GM18519 (cell line): Measurements from ENCODE around the gene MYO5A.
"Not testable (repeated sequence)": the region's sequence is repeated elsewhere in the genome, so short reads cannot be mapped to it uniquely, and the experiment has no call there.

Experiments
- ATAC-seq: cut with Tn5 transposase; IDR thresholded peaks from one replicate; pipeline ENCODE4 v1.9.1; 2021; ENCODE audit warnings: mild to moderate bottlenecking, moderate library complexity; ENCODE audit not compliant: unreplicated experiment, low FRiP score

Gene MYO5A

DNA sequence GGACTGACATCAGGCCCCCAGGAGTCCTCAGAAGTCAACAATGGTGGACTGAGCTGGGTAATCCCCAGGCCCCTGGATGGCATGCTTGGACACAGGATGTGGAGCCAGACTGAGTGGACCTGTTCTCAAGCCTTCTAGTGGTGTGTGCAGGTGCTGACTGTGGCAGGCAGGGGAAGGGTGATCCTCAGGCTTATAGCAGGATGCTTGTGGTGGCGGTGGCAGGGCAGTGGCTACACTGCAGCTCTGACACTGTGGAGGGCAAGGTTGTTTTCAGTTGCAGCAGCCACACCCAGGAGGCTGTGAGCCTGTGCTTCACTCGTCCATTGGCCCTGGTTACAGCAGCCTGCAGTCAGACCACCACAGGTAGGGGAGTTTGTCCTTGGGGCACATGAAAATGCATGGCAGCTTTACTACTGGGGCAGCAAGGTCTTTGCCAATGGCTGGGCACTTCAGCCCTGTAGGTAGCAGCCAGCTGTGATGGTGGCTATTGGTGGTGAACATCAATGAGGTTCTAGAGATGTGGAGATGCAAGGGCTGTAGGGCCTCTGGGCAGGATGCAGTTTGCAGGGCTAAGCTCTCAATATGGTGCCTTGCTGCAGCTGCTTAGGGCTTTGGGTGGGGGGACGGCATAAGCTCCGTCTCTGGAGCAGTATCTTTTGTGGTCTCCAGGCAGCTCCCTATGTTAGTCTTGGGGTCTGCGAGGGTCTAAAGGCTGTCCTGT, 17.5 kb upstream of the MYO5A start:
- ATAC-seq, result no peak

DNA sequence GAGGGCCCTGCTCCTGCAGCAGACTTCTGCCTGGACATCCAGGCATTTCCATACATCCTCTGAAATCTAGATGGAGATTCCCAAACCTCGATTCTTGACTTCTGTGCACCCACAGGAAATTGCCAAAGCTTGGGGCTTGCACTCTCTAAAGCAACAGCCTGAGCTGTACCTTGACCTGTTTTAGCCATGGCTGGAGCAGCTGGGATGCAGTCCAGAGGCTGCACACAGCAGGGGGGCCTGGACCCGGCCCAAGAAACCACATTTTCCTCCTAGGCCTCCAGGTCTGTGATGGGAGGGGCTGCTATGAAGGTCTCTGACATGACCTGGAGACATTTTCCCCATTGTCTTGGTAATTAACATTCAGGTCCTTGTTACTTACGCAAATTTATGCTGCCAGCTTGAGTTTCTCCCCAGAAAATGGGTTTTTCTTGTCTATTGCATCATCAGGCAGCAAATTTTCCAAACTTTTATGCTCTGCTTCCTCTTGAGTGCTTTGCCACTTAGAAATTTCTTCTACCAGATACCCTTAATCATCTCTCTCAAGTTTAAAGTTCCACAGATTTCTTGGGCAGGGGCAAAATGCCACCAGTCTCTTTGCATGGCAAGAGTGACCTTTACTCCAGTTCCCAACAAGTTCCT, 11.8 kb upstream of the MYO5A start:
- no peak for ATAC-seq

DNA sequence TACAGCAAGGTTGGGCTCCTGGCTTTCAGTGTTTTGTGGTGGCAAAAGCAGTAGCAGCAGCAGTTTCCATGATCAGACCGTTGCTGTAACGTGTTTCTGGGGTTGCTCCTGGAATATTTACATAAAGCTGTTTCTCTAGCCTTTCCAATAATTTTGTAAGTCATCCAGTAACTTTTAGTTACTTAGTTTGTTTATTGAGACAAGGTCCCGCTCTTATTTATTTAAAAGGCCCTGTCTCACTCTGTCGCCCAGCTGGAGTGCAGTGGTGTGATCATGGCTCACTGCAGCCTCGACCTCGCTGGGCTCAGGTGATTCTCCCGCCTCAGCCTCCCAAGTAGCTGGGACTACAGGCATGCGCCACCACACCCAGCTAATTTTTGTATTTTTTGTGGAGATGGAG, 8.8 kb upstream of the MYO5A start:
- ATAC-seq, result no peak

DNA sequence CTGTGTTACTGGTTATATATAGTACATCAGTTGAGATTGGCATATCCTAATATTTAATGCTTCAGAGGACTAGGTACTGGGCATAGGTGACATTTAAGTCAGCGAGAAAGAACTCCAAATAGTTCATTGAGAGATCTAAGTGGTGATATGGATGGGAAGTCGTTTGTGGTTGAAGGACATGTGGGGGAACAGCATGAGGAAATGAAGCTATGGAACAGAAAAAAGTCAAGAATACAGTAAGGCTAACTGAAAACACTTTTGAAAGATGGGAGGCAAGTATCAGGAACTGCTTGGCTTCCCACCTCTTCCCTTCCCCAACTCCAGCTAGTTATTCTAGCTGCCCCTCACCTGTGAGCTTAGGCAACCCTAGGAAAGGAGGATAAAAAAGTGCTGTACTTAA, 3.7 kb upstream of the MYO5A start:
- ATAC-seq, result no peak

DNA sequence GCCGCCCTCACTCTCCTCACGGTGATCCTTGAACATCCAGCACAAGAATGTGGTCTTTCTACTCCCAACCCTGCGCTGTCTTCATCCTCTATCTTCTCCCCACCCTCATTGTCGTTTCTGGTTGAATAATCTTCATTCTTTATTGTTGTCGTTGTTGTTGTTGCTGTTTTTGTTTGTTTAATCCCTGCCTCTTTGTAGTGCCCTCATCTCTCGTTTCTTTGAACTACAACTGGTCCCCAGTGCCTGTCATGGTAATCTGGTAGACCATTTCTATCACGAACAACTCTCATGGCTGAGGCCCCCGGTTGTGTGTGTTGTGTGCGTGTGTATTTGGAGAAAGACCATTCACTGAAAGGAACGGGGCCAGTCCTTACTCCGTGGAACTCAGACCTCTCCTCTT, 1.3 kb upstream of the MYO5A start:
- no peak for ATAC-seq

DNA sequence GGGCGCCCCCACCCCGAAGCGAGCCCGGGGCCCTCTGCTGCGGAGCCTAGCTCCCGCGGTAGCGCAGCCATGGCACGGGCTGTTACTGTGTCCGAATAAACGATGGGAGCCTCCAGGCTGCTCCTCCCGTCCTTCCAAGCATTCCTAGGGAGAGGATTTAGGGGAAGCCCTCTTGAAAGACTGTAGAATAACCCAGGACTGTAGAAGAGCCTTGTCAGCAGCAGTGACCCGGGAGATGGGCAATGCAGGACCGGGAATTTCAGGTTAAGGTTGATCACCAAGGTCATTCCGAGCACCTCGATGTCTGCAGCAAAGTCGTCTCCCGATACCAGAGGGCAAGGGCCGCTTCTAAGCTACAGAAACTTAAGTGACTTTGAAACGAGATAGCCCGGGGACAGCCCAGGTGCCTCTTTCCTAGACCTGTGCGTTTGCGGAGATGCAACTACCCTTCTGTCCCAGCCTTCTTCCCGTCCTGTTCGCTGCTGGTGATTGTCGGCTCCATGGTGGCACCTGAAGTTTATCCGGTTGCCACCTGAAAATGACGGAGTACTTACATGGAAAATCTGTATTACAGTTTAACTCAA, 753 bp upstream of the MYO5A start:
- ATAC-seq, result no peak

DNA sequence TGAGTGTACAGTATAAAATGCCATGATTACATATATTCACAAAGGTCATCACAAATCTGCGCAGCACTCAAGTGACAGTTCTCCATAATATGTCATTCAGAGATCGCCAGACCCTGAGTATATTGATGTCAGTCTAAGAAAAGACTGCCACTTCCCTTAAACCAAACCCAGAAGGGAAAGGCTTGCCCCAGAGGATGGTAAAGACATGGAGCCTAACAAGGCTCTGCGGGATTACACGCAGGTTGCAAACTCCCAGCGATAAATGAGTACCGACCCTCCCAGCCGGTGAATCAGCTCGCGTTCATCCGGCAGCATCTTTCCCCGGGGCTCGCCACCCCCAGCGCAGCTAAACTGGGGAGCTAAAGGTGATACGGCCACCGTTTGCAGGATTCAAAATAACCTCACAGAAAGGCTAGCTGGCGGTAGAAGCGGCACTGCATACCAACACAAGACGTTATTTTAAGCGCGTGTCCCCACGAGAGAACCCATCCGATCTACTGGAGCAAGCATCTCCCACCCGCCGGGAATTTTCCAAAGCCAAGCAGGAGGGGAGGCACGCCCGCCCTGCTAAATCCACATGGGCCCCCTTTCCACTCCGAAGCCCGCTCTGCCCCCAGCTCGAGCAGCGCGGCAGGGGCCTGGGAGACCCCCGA, 643 bp downstream of the MYO5A start:
- ATAC-seq, result no peak

DNA sequence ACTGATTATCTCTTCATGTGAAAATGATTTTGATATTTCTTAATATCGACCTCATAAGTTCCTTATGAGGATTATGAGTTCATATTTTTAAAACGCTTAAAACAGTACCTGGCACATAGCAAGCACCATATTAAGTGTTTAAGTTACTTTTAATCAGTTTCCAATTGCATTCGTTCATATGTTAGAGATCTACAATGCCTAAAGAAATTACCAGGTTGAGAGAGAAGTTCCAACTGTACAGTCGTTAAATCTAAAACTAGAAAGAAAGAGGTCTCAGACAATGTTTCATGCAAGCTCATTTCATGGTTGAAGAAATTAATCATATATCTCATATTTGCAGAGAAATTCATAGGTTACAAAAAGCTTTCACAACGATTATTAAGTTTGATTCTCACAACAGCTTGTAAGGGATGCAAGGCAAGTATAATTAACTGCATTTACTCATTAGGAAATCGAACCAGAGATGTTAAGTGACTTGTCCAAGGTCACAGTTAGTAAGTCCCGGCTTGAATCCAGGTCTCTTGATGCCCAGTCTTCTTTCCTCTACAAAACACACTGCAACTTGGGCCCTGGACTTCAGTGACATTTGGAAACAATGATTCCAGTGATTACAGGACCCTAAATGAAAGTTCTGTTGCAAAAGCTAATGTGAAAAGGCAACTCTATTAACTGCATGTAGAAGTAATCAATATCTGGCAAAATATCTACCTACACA, 1.3 kb downstream of the MYO5A start:
- ATAC-seq, result no peak

DNA sequence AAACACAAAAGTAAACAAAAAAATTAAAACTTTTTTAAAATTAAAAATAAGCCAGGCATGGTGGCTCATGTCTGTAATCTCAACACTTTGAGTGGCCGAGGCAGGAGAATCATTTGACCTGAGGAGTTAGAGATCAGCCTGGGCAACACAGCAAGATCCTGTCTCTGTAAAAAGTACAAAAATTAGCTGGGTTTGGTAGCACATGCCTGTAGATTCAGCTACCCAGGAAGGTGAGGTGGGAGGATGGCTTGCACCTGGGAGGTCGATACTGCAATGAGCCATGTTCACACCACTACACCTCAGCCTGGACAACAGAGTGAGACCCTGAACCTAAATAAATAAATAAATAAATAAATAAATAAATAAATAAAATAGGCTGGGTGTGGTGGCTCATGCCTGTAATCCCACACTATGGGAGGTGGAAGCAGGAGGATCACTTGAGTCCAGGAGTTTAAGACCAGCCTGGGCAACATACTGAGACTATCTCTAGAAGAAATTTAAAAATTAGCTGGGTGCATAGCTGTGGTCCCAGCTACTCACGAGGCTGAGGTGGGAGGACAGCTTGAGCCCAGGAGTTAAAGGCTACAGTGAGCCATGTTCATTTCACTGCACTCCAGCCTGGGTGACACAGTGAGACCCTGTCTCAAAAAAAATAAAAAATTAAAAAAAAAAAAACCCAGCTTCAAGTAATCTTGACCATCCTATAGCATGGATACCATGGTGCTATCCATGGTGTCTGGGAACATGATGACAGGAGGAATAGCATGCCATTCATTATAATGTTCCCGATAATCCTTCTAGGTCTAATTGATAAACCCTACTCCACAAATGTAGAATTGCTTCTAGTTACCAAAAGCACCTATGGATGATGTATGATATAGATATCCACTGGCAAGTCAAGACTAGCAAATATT, 4.2 kb downstream of the MYO5A start:
- ATAC-seq, result no peak

DNA sequence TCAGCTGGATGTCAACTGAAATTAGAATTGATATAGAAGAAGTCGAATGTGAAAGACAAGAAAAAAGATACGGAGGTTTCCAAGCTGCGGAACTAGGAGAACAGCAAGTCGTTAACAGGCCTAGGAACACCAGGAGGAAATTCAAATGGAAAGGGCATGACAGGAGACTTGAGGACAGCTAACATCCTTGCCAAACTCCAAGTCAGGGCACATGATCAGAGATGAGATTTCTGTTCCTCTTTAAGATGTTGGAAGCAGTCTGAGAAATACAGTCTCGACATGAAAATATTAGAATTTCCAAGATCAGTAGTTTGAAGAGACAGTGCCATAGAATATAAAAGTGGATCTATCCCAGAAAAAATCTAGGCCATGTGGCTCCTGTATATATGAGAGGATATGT, 5.0 kb downstream of the MYO5A start:
- ATAC-seq, result no peak

DNA sequence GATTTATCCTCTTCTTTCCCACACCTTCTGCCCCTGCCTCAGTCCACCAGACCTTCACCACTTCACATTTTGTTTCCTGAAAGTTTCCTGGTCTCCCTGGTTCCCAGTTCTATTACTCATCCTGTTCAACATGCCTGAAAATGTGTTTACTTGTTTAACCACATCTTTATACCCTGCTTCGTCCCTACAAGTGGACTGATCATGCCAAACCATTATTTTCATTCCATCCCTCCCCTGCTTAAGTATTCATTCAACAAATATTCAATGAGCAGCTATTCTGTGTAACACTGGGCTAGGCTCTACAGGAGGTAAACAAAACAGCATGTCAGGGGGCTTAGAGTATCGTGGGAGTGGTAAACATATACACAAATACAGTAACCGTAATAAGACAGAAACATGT, 5.5 kb downstream of the MYO5A start:
- no peak for ATAC-seq

DNA sequence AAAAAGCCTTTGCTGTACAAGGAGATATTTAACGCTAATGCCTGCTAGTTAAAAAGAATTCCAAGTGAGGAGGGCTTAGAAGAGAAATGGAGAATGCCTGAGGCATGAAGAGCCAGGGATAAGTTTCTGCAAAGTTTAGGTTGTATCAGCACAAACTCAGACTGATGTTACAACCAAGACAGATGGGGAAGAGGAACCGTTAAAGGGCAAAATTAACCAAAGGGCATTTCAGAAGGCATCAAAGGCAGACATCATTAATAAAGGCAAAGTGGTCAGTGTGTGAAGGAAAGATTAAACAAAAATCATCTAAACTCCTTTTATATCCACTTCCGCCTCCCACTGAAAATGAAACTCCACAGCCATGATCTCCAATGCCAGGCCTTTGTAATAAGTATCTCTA, 7.0 kb downstream of the MYO5A start:
- ATAC-seq, result no peak

DNA sequence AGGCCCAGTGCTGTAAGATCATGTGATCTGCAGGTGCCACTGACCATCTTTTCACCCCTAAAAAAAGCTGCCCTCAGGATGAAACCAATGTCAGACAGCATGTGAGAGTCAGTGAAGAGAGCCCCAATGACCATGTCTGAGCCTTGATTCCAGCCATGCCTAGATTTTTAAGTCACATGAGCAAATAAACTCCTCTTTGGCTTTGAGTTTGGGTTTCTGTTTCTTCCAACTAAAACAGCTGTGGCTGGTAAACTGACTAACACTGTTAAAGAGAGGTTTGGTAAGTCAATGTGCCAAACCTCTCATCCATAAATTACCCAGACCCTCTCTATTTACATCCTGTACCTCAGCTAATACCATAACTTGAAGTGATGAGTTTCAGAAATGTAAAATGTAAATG, 8.3 kb downstream of the MYO5A start:
- ATAC-seq, result no peak

DNA sequence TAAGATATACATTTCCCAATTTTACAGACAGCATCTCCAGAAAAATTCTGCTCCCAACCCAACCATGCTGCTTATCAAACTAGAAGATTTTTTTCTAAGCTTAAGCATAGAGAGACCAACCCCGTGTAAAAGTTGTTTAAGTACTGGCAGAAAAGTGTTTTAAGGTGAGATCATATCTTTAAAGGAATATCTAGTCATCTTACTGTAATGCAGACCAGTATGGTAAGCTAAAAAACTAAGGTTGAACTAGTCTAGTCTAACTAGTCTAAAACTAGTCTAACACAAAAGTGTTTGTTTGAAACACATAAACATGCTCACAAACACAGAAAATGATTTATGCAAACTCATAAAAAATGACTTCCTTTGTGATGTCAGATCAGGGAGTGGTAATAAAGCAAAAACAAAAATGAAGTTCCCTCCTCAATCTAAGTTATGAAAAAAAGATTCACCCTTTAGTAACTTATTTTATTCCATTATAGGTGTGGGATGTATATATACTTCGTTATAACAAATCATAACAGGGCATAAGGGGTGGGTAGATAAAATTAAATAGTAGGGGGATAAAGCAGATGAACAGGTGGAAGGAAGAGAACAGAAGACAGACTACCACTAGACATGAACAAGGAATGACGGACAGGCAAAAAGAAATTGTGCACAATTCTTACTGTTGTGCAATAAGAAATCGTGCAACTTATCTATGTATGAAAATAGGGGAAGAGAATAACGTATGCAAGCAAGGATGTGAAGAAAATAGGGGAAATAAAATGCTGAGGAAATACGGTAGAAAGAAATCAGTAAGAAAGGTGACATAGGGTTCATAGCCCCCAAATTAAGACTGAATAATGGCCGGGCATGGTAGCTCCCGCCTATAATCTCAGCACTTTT, 10.0 kb downstream of the MYO5A start:
- ATAC-seq, result no peak

DNA sequence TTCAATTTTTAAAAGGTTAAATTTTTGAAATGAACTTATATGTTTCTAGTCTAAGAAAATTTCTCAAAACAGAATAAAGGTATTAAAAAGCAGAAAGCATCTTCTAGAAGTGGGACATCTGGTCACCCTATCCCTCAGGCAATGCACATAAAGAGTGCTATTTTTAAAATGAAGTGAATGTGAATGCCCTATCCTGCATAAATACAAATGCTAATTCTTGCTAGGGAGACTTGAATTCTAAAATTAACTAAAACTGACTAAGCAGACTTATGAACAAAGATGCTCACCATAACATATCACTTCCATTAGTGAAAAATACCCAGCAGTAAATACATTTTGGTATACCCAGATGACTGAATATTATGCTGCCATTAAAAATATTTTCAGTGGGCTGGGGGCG, 11.7 kb downstream of the MYO5A start:
- no peak for ATAC-seq

DNA sequence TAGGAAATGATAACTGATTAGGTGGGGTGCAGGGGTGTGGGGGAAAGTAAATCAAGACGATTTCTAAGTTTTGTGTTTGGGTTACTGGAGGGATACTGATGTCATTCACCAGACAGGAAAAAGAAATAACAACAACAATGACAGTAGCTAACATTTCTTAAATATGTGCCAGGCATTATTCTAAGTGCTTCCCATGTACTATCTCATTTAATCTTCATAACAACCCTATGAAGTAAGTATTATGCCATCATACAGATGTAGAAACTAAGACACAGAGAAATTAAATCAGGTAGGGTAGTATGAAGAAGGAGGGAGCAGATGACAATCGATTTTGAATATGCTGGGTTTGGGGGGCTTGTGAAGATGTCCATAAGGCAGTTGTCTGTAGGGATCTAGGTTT, 13.3 kb downstream of the MYO5A start:
- ATAC-seq, result no peak

DNA sequence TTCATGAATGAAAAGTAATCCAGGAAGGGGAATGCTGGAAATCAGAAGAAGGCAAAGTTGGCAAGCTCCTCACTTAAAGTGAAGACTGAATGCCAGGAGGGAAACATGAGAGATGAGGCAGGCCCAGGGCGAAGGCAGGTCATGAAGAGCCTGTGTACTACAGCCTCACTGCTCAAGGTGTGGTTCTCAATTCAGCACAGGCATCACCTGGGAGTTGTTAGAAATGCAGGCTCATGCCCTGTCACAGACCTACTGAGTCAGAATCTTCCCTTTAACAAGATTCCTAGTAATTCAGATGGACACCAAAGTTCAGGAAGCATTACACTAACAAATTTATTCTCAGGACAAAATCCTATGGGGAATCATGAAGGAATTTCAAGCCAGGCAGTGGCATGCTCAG, 14.2 kb downstream of the MYO5A start:
- ATAC-seq, result no peak

DNA sequence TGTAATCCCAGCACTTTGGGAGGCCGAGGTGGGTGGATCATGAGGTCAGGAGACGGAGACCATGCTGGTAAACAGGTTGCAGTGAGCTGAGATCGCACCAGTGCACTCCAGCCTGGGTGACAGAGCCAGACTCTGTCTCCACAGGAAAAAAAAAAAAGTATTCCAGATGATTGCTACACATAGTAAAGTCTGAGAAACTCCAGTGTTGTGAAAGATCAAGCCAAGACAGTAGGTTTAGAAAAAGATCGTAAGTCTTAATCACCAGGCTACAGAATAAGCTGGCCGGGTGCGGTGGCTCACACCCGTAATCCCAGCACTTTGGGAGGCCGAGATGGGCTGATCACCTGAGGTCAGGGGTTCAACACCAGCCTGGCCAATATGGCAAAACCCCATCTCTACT, 15.8 kb downstream of the MYO5A start:
- not testable (repeated sequence) for ATAC-seq

DNA sequence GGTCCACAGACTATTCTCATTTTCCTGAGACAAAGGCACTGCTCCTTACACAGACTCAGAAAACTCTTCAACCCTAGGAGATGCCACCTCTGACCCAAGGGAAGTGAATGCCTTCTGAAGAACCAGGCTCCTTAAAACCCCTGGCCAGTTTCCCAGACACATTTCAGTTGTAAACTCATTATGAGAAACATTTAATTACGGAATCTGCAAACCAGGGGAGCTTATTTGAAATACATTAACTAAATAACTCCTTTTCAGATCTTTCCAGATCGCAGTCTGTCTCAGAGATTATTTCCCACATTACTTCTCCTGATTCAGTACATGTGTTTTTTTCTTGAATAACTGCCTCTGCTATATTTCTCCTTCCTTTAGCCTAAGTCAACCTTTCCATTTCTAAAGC, 17.6 kb downstream of the MYO5A start:
- ATAC-seq, result no peak
